GM18507 (cell line): ENCODE data around the gene TULP4.

ENCODE experiments used
- DNase-seq: peaks from one replicate; pipeline ENCODE4 v3.0.0; 2011; ENCODE audit warnings: low read depth; ENCODE audit not compliant: insufficient read length; ENCODE audit errors: extremely low spot score
- FAIRE-seq: peaks from 2 replicates; lab custom pipeline; 2011; peaks lifted over from hg19 to GRCh38; lab: Jason Lieb, UNC

TULP4 gene

DNA sequence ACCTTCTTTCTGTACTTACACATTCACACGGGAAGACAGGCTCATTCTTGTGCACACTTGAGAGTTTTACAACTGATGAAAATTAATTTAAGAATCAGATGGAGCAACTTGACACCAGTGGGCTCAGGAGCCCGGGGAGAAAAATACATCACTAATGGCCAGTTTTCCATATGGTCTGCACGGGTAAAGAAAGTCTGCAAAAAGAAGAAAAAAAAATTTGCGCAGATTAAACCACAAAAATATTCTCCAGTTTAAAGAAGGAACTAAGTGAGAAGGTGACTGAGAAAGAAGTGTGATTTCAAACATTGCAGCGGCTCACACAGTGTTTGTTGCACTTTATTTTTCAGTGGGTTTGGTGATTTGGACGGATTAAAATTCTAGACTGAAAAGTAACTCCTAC, at the start of gene TULP4:
TSS of gene TULP4 (plus strand) at position 301 of the 400 bp plus-strand sequence. CDS start 1,552 bp downstream, outside the sequence.
- no peak for FAIRE-seq
- DNase-seq: no peak

GRCh38 chr6:158262755-158263154, 49.5 kb upstream of the TULP4 start:
- no peak for FAIRE-seq
- no peak for DNase-seq

DNA sequence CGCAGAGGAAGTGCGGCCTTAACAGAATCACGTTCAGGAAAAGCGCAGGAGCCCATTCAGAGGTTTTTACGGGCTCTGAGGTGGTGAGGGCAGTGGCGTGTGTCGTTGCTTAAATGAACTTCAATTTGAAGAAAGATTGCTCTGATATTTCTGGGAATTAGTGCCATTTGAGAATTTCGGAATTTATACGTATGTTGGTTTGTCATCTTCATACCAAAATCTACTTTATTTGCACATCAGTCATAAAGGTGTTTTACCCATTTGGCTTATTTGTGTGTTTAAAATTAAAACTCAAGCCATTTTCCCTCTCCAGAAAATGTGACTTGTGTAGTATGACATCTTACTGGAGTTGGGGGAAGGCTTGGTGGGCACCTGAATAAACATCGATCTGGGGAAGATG, 48.1 kb upstream of the TULP4 start:
- FAIRE-seq (no peak), DNase-seq (no peak)

GRCh38 chr6:158266131-158266530, 46.1 kb upstream of the TULP4 start:
- DNase-seq (no peak), FAIRE-seq (no peak)

GRCh38 chr6:158268361-158269147, 43.7 kb upstream of the TULP4 start:
- DNase-seq (no peak), FAIRE-seq (no peak)

DNA sequence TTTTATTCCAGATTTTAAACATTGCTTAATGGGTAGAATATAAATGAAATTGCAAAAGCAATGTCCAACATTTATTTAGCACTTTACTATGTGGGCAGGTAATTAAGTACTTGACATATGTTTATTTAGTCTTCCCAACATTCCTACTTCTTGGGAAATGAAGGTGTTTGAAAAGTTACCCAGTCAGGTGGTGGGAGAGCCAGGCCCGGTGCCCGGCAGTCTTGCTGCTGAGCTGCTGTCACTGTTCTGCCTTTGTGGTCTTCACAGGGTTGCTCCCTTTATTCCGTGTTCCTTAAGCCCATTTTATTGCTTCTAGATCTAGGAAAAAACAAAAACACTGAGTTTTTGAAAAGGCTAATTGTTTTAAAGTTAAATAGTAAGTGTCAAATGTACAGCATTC, 42.6 kb upstream of the TULP4 start:
- DNase-seq: no peak
- FAIRE-seq: no peak

GRCh38 chr6:158270389-158271127, 41.7 kb upstream of the TULP4 start:
- FAIRE-seq: no peak
- no peak for DNase-seq

DNA sequence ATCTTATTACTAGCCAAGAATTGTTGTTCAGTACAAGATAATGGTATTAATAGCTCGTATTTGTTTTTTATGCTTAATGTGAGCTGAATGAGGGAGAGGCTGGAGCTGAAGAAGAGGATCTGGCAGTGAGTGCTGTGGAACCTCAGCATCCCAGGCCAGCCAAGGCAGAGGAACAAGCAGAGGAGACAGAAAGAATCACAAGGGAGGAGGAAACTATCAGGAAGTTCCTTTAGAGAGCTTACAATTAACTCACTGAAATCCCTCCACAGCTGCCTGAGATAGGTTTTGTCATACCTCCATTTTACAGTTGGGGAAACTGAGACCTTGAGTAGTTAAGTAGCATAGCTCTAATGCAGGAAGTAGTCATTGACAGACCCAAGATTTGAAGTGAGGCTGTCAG, 39.9 kb upstream of the TULP4 start:
- FAIRE-seq (peak; percentile 26), DNase-seq (no peak)

DNA sequence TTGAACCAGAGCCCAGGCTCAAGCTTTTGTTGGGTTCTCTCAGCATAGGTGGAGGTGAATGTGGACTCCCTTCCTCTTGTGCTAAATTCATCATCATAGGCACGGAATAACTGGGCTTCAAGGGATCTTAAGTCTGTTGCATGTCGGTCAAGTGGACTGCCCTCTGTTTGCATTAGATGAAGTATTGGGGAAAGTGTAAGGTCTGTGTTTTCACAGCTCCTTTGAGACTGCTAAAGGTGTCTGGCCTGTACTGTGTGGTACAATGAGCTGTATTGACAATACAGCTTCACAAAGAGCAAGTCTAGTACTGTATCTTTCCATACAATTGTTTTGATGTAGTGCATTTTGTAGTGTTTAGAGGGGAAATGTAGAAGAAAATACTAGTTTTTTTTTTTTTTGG, 34.3 kb upstream of the TULP4 start:
- FAIRE-seq (no peak), DNase-seq (no peak)

DNA sequence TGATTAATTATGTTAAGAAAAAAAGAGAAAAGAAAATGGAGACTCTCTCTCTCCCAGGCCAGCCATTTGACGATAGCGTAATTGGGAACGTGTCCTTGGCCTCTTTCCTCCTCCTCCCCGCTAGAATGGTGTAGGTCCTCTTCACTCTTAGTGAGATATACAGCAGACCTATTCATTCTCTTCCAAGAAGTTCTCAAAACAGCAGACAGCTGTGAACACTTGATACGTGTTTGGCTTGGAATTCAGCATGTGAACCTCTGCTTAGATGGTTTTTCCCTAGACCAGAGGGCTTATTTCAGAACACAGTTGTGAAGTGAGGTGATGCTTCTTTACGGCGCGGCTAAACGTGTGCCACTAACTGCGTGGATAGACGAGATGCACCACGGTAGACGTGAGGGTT, 32.6 kb upstream of the TULP4 start:
- DNase-seq (no peak), FAIRE-seq (no peak)

DNA sequence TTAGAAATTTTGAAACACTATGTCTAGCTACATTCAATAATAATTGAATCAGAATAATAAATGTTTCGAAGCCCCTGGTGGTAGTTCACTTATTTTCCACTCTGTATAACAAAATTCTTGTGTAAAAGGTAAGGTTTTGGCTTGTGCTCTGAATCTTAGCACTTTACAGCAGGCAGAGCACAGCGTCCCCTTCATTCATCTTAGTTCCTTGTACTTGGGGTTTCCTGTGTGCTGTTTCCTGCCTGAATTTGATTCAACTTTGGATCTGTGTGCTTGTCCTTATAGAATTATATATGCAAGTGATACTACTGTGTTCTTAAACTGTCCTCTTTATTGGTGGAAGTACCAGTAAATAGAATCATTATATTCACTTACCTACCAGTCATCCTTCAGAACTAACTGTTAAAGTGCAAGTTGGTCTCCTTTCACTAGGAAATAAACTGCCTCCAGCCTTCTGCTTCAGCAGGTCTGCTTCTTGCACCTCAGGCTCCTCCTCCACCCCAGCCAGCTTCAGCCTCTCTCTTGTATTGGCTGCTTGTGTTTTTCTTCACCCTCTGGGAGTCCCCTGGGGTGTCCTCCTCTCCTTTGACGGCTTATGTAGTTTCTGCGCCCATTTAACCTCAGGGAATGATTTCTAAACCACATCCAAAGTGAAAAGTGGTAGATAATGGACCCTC, 28.8 kb upstream of the TULP4 start:
- DNase-seq (no peak), FAIRE-seq (no peak)

DNA sequence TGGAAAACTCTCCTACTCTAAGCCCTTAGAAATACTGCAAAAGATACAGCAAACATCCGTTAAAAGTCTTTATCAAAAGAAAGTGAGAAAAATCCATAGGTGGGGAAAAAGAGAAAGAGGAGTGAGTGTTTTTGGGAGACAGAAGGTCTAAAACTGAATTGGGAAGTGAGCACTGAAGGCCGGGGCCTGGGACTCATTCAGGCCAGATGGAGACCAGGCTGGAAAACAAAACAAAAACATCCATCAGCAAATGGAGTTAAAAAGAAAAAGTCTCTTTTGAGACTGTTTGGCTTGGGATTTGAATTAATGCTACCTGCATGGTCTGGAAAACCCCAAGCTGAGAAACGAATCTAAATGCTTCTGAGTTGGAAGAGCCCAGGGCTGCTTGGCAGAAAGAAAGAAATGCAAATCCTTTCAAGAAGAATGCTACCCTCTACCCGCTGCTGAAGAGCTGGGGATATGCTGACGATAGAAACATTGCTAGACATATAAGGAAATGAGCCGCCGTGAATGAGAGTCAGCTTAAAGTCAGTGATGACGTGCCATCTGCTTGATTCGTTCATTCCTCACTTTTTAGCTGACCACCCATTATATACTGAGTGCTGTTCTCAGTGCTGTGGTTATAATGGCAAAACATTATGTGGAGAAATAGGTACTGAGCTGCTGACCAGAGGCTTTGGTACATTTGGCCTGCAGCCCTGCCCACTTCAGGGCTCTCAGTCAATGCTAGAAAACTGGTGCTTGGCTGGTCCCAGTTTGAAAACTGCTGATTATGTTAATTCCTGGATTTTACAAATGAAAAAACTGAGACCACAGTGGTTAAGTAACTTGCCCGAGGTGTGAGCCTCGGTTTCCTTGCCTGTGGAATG, 28.0 kb upstream of the TULP4 start:
- DNase-seq (no peak), FAIRE-seq (no peak)

DNA sequence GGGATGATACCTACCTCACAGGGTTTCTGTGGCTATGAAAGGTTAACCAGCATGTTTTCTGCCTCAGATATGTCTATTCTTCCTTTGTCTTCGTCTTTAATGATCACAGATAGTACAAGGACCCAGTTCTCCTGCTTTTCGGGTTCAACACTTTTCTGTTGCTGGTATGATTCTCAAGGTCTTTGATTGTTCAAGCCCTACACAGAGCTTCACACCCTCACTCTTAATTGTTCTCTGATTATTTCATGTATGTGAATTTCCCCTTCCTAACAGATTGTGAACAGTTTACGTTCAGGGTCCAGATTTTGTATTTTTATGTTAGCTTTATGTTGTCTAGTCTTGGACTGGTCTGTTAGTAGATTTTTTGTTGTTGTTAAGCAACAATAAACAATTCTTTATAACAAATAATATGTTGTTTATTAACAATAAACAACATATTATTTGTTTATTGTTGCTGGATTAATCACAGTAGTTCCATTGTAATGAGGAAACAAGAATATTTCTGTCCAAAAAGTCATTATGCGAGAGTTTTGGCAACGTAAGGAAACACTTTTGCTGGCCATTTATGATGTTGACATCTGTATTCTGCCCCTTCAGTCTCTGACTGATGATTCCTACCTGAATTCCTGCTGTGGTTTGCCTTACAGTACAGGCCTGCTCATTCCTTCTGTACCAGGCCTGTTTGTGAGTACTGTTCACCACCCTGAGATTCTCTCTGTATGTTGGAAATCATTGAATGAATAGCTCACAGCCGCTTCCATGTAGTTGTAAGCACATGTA, 27.2 kb upstream of the TULP4 start:
- no peak for FAIRE-seq

DNA sequence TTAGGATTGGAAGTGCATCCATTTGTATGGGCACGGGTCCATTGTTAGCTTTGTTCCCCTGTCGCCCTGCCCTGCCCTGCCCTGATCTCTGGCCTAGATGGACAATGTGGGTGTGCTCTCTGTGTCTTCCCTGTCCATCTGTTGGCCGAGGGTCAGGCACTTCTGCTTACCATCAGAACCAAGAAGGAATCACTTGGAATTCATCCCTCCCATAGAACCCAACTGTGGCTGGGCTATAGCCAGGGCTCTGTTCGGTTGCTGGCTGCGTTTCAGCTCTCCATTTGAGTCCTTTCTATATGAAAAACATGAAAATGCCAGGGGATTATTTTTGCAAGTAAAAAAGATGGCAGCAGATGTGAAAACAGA, 26.6 kb upstream of the TULP4 start:
- no peak for FAIRE-seq
- no peak for DNase-seq

More for the DNA sequence above, 27.2 kb upstream of the TULP4 start:
- no peak for DNase-seq

DNA sequence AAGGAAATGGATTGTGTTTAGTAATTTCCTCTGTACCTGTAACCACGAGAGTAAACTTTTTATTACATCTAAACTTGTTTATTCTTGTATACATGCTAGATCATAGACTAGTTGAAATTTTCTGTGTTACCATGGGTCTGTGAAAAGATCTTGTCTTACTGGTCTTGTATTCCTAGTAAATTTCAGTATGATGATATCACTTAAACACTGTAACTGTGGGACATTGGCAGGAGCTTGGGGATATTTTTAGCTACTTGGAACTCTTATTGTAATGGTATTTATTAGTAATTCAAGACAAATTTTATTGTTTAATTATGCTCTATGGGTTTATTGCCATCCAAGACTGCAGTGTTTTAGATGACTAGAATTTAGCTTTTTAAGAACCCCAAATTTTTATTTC, 25.9 kb upstream of the TULP4 start:
- no peak for DNase-seq
- FAIRE-seq: peak; percentile 33

DNA sequence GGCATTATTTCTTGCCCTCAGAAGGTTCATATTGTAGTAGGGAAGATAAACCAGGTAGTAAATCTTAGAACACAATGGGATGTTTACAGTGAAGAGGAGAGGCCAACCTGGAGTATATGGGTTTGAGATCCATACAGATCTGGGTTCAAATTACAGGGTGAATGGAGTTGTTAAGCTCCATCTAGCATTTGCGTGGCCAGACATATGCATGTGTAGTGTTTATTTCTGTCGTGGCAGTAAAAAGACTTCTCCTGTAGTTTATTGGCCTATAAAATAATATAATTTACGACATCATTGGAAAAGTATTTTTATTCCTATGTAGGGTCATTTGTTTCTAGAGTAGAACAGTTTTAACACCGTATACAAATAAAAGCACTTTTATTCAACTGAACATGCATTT, 25.2 kb upstream of the TULP4 start:
- no peak for FAIRE-seq
- DNase-seq: no peak

GRCh38 chr6:158290040-158290439, 22.2 kb upstream of the TULP4 start:
- FAIRE-seq: peak; percentile 98

DNA sequence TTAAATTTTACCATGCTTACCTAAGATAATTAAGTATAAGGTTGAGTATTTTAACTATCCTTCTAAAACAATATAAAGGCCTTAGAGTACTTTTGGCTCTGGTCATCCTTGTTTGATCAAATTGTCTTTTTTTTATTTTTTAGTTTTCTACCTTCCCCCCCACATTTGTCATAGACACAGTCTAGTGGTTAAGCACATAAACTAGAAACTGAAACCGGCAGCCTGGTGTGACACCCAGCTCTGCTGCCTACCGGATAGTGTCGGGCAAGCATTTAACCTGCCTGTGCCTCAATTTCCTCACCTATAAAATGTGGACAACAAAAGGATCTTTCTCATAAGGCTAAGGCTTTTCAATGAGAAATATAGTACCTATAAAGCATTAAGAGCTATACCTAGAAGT, 21.6 kb upstream of the TULP4 start:
- DNase-seq (peak; percentile 59), FAIRE-seq (no peak)

More at GRCh38 chr6:158290040-158290439, 22.2 kb upstream of the TULP4 start:
- DNase-seq: no peak

GRCh38 chr6:158292016-158292415, 20.2 kb upstream of the TULP4 start:
- DNase-seq (no peak), FAIRE-seq (no peak)
